GM19467 (cell line): ENCODE data around the gene C11orf71.

Experiments
- ATAC-seq: cut with Tn5 transposase; IDR thresholded peaks from one replicate; pipeline ENCODE4 v1.9.1; 2021; ENCODE audit warnings: mild to moderate bottlenecking, moderate library complexity; ENCODE audit not compliant: unreplicated experiment

C11orf71 gene

DNA sequence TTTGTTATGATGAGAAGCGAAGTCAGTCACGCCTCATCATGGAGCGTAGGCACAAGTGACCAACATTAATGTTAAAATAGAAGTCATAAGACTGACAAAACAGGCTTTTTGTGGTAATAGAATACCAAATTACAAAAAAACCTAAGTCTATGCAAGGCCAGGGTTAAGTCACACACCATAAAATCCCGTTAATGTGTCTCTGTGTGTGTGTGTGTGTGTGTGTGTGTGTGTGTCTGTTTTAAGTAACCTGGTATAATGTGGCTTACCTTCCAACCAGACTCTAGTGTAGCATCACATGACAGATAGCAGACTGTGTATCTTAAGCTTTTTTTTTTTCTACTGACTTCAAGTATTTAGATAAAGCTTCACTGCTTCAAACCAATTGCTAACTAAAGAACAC is 38.0 kb downstream of the C11orf71 start:
- ATAC-seq, result no peak

DNA sequence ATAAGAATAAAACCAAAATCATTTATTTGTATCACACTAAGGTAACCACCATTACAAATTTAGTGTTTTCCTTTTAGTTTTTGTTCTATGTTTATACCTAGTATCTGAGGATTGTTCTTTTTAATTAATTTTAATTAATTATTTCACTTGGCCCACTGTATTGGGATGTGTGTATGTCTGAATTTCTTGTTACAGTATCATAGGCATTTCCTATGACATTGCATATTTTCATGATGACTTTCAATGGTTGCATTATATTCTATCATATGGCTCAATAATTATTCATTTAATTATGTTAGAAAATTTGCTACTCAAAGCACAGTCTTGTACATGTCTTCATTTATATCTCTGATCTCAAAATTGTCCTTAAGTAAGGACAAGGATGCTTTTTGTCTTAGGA is 41.0 kb downstream of the C11orf71 start:
- ATAC-seq, result no peak

- ATAC-seq, result no peak
These were observed 41.6 kb downstream of the C11orf71 start for GRCh38 chr11:114358716-114359115.

GRCh38 chr11:114354076-114354475 is 46.2 kb downstream of the C11orf71 start:
- no peak for ATAC-seq

DNA sequence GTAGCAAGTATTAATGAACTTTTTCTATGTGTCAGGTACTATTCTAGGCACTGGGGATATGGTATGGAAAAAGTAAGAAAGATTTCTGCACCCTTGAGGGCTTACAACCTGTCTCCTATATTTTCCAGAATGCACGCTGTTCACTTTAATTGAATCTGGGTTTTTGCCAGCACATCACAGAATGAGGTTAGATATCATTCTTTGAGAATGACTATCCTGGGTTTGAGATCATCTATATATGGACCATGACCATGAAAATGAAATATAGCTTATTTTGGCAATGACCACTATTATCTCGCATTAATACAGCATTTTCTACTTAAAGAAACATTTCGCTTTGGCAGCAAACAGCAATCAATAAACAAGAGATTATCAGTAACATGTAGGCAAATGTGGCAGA is 46.9 kb downstream of the C11orf71 start:
- no peak for ATAC-seq

DNA sequence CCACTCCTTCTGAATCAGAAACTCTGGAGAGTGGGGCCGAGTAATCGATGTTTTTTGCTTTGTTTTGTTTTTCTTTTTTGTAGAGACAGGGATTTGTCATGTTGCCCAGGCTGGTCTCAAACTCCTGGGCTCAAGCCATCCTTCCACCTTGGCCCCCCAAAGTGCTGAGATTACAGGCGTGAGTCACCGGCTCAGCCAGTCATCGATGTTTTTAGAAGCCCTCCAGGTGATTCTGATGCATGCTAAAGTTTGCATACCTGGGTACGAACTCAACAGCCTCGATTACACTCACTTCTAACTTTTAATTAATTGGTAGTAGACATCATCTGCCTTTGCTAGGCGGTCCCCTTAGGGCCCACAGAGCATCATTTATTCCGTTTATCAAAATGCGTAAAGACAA is 50.3 kb downstream of the C11orf71 start:
- ATAC-seq, result no peak
